Endothelial cell of umbilical vein (primary cell): ENCODE results near the gene PARD3B. TPM values are rescaled to one million over a fixed set of nuclear protein-coding genes. Genes with fewer than 3 reads are reported as not detected.

Experiments
- BruUV-seq: library from RNA; stranded (reverse); fragments of 400-500 nt; replicated peaks from 2 replicates; lab custom pipeline; 2021; lab: Mats Ljungman, UMichigan
- CTCF ChIA-PET: fragments of 300-600, 350-600 bp; sonication (Branson Sonifier 250); formaldehyde crosslinking; loops from one replicate; lab custom pipeline; 2021; ENCODE audit warnings: antibody characterized with exemption, inconsistent platforms; lab: Charles Lee
- POLR2A ChIA-PET: fragments of 300-600, 350-600 bp; sonication (Branson Sonifier 250); formaldehyde crosslinking; loops from one replicate; lab custom pipeline; 2021; ENCODE audit warnings: antibody characterized with exemption, inconsistent platforms; lab: Charles Lee
- DNase-seq: peaks from one replicate; pipeline ENCODE4 v3.0.0-alpha.2; 2011; ENCODE audit warnings: low read depth, low spot score
- FAIRE-seq: peaks from 2 replicates; lab custom pipeline; 2011; peaks lifted over from hg19 to GRCh38; lab: Jason Lieb, UNC
- H2AFZ ChIP-seq: 2 replicates; pipeline ENCODE4 v1.6.0; 2012; ENCODE audit warnings: low read depth, low read length, control low read depth, inconsistent platforms
- H3K27ac ChIP-seq: 2 replicates; pipeline ENCODE4 v1.5.1; 2011; ENCODE audit warnings: low read depth, mild to moderate bottlenecking, control low read depth, low read length, moderate library complexity; ENCODE audit not compliant: insufficient read depth
- H3K27me3 ChIP-seq, 2 experiments: 2 replicates each; pipeline versions ENCODE4 v1.6.0 to v1.6.1; 2011; ENCODE audit warnings: low read length in 2 of 2, mixed read lengths in 1 of 2; ENCODE audit not compliant: control insufficient read depth in 2 of 2, insufficient read depth in 2 of 2
- H3K36me3 ChIP-seq, 2 experiments: 2 replicates in 1 of 2; 3 replicates in 1 of 2; pipeline ENCODE4 v1.5.1; 2011; ENCODE audit warnings: low read length in 2 of 2, mild to moderate bottlenecking in 1 of 2, moderate library complexity in 1 of 2; ENCODE audit not compliant: control insufficient read depth in 2 of 2, insufficient read depth in 2 of 2; ENCODE audit errors: extremely low read depth in 1 of 2
- H3K4me1 ChIP-seq: 3 replicates; pipeline ENCODE4 v1.5.1; 2011; ENCODE audit warnings: mild to moderate bottlenecking, low read length; ENCODE audit not compliant: control insufficient read depth, insufficient read depth; ENCODE audit errors: extremely low read depth
- H3K4me2 ChIP-seq: 2 replicates; pipeline ENCODE4 v1.6.1; 2011; ENCODE audit warnings: low read length, control low read depth, mixed read lengths; ENCODE audit not compliant: insufficient read depth
- H3K4me3 ChIP-seq, 3 experiments: fragments of 200-600 bp in 1 of 3; sonication (generic), shearing (Covaris generic) in 1 of 3; replicated peaks in 1 of 3; 2 replicates each; pipeline ENCODE4 v1.5.1; 2011 to 2016; ENCODE audit warnings: control low read depth in 3 of 3, low read length in 3 of 3, mild to moderate bottlenecking in 2 of 3, inconsistent platforms in 1 of 3, low read depth in 1 of 3, moderate library complexity in 1 of 3; ENCODE audit not compliant: insufficient read depth in 1 of 3
- H3K79me2 ChIP-seq: 2 replicates; pipeline ENCODE4 v1.6.0; 2012; ENCODE audit warnings: low read length, inconsistent platforms; ENCODE audit not compliant: control insufficient read depth, insufficient read depth
- H3K9ac ChIP-seq: replicated peaks from 2 replicates; pipeline ENCODE3; 2011; ENCODE audit warnings: low read length, control low read depth; ENCODE audit not compliant: insufficient read depth; ENCODE audit errors: extremely low read depth
- H3K9me1 ChIP-seq: replicated peaks from 3 replicates; pipeline ENCODE4 v1.6.0; 2011; ENCODE audit warnings: mild to moderate bottlenecking, low read length; ENCODE audit not compliant: control insufficient read depth, insufficient read depth; ENCODE audit errors: extremely low read depth
- H3K9me3 ChIP-seq: replicated peaks from 2 replicates; pipeline ENCODE4 v1.5.1; 2012; ENCODE audit warnings: low read length, inconsistent platforms; ENCODE audit not compliant: control insufficient read depth, insufficient read depth
- H4K20me1 ChIP-seq: replicated peaks from 2 replicates; pipeline ENCODE3; 2011; ENCODE audit warnings: mild to moderate bottlenecking, low read length; ENCODE audit not compliant: control insufficient read depth, insufficient read depth; ENCODE audit errors: extremely low read depth
- CTCF ChIP-seq, 2 donors: IDR thresholded peaks; 1 replicate in 1 of 2; 2 replicates in 1 of 2; pipeline ENCODE4 v1.5.1; 2011; ENCODE audit warnings: low read length in 2 of 2, mild to moderate bottlenecking in 2 of 2, moderate library complexity in 2 of 2, control low read depth in 1 of 2, inconsistent platforms in 1 of 2, low read depth in 1 of 2; ENCODE audit not compliant: insufficient read depth in 1 of 2; ENCODE audit errors: extremely low read depth in 1 of 2
- EZH2 ChIP-seq: IDR thresholded peaks from 2 replicates; pipeline ENCODE4 v1.6.1; 2012; ENCODE audit warnings: borderline replicate concordance, low read depth, mild to moderate bottlenecking, moderate library complexity, low read length, inconsistent platforms; ENCODE audit not compliant: severe bottlenecking
- FOS ChIP-seq: IDR thresholded peaks from 2 replicates; pipeline ENCODE4 v1.6.1; 2011; ENCODE audit warnings: mild to moderate bottlenecking, low read length, moderate library complexity, borderline replicate concordance; ENCODE audit not compliant: insufficient read depth
- GATA2 ChIP-seq: IDR thresholded peaks from 2 replicates; pipeline ENCODE4 v1.7.0; 2011; ENCODE audit warnings: low read depth, mild to moderate bottlenecking, moderate library complexity, mixed read lengths, low read length; ENCODE audit not compliant: insufficient read length, insufficient read depth
- JUN ChIP-seq: IDR thresholded peaks from 2 replicates; pipeline ENCODE4 v1.6.1; 2011; ENCODE audit warnings: borderline replicate concordance, low read depth; ENCODE audit not compliant: insufficient read length, insufficient read depth
- MAX ChIP-seq: IDR thresholded peaks from 2 replicates; pipeline ENCODE4 v1.6.1; 2011; ENCODE audit not compliant: insufficient read depth, insufficient read length
- MYC ChIP-seq: IDR thresholded peaks from one replicate; pipeline ENCODE4 v1.6.1; 2011; ENCODE audit warnings: mild to moderate bottlenecking, low read depth, low read length
- POLR2A ChIP-seq: IDR thresholded peaks from 2 replicates; pipeline ENCODE4 v1.6.1; 2012; ENCODE audit warnings: low read depth, mild to moderate bottlenecking, control low read depth, low read length
- POLR2AphosphoS5 ChIP-seq: IDR thresholded peaks from 2 replicates; pipeline ENCODE4 v1.6.1; 2012; ENCODE audit warnings: low read depth, mild to moderate bottlenecking, control low read depth, low read length, moderate library complexity; ENCODE audit not compliant: insufficient read depth
- dilution Hi-C: fragments of 300-500 bp; cut with MboI; formaldehyde crosslinking; loops from one replicate; pipeline ENCODE4 v1.15.0; 2019; ENCODE audit warnings: low sequenced_read_pairs; ENCODE audit not compliant: extremely low pct_ligation_motif_present
- intact Hi-C: fragments of 100-400 bp; cut with micrococcal nuclease; formaldehyde crosslinking; loops from one replicate; pipeline ENCODE4 v1.10.0; 2022
- polyA plus RNA-seq, 4 experiments: library from polyadenylated mRNA; depleted of rRNA in 3 of 4; stranded (reverse) in 3 of 4; unstranded in 1 of 4; fragments of >200 nt; gene quantifications; 2 replicates each; pipeline versions ENCODE4 v1.2.1 to v1.2.3, GENCODE V29; 2011 to 2012; ENCODE audit warnings: missing spikeins in 1 of 4
- total RNA-seq: library from RNA; stranded (reverse); gene quantifications from 2 replicates; pipeline ENCODE4 v1.2.3, GENCODE V29; 2021

Gene PARD3B
- total and polyA plus RNA-seq, 2 donors (not counting 3 experiments of a cell fraction or from before 2014, with no cell fraction given) = 2.2 to 30.9 TPM

DNA sequence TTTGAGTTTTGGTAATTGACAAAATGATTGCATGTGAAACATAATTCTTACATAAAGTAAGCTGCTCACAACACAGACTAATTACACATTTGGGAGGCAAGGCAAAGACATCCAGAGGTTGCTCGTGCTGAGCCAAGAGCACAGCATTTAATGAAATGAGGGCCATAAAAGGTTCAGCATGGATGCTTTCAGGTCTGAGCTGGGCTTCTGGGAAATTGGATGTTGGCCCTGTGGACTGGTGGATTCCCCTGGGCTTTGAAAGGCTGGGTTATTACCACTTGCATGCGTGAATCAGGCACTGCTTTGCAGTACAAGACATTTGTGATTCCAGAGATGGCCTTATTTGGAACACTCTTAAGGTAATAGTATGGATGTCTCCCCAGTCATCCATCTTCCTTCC lies 603.5 kb downstream of the PARD3B start:
- Histone ChIP-seq H3K9me1 (no peaks in the 10 kb centered on the region), H3K9me3 (no peaks in the 10 kb centered on the region), H3K4me1 (no peaks in the 10 kb centered on the region), H3K36me3 (no peaks in the 10 kb centered on the region), H3K27me3 (no peaks in the 10 kb centered on the region), H3K4me3 (no peak overlapping the region), H3K79me2 (no peaks in the 10 kb centered on the region), H3K9ac (no peak overlapping the region), H3K4me2 (no peak overlapping the region), H2AFZ (no peak overlapping the region), H4K20me1 (no peaks in the 10 kb centered on the region), H3K27ac (no peak overlapping the region)
- DNase-seq (no peak), FAIRE-seq (no peak)
- no peak for TF ChIP-seq FOS
- no peak for TF ChIP-seq POLR2AphosphoS5
- TF ChIP-seq CTCF (IDR thresholded peaks at IDR 0.05; ENCODE audit: extremely low read depth in 1 of 2, insufficient read depth in 1 of 2, low read depth in 1 of 2, low read length in 2 of 2) = no peak
- no peak for TF ChIP-seq EZH2
- TF ChIP-seq MAX = no peak
- TF ChIP-seq GATA2 = no peak
- TF ChIP-seq MYC = no peak
- no peak for TF ChIP-seq JUN
- no peak for TF ChIP-seq POLR2A
- dilution Hi-C loops = no loop called here
- ChIA-PET POLR2A (no interaction called here), CTCF (interaction anchor here (1.0 to 1.3 kb wide), 2 partner anchors 9 to 12 kb away, joined by 3 to 4 read pairs; no protein-coding TSS in a partner anchor)
- intact Hi-C loops = no loop called here
- no TSS peak for BruUV-seq
